Measurements from ENCODE around the gene NFATC1.

The NFATC1 gene

DNA sequence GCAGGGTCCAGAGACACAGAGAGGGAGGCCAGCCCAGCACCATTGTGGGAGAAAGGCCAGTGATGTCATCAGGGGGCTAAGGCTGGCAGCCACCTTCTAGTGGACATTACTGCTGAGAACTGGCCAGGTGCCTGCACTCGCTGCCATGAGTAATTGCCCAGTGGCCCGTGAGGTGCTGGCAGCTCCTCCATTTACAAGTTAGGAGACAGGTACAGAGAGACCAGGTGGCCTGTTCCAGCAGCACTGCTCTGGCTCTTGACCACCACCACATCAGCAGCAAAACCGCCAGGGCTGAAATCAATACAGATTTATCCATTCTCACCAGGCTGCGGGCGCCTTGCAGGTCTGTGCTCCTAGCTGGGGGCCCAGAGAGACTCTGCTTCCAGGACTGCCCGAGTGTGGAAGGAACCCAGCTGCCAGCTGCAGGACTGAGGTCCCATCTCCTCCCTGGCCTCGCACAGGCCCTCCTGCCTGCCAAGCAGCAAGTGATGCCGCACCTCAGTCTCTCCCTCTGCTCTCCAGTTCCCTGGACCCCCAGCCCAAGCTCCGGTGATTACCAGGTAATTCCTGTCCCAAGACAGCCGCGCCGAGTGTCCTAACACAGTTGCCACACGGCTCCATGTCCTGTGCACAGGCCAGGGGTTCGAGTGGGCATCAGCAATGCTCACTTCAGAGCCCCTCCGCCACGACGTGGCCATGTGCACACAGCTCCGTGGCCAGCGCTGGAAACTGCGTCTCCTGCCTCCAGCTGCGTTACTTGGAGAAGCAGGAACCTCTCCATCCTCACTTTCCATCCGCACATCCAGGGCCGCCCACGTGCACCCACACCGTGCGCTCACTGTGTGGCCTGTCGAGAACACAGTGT, 182.9 kb downstream of the NFATC1 start:
- DNase-seq = no peak
